GM23338 (cell line): ENCODE data around the gene ENDOV.

Experiments
- CREB1 ChIP-seq: fragments of 250-450 bp; sonication (Bioruptor Pico); IDR thresholded peaks from 2 replicates; pipeline ENCODE4 v1.5.0; 2020; ENCODE audit warnings: low read depth, mild to moderate bottlenecking, moderate library complexity
- CTCF ChIP-seq, 2 experiments: fragments of 200-600 bp in 1 of 2; sonication (generic) in 1 of 2; conservative IDR thresholded peaks; 2 replicates each; pipeline versions ENCODE4 v1.5.1 to v1.6.1; 2016 to 2017; ENCODE audit warnings: antibody characterized with exemption in 2 of 2, low read depth in 2 of 2, mild to moderate bottlenecking in 2 of 2, moderate library complexity in 1 of 2
- ETS1 ChIP-seq: IDR thresholded peaks from 2 replicates; pipeline ENCODE4 v1.6.1; 2016; ENCODE audit warnings: antibody characterized with exemption
- EZH2 ChIP-seq: fragments of 200-600 bp; sonication (generic); IDR thresholded peaks from one replicate; pipeline ENCODE4 v1.8.0; 2017; ENCODE audit warnings: antibody characterized with exemption, mild to moderate bottlenecking, low read depth; ENCODE audit not compliant: unreplicated experiment
- EZH2phosphoT487 ChIP-seq: fragments of 200-600 bp; sonication (generic); IDR thresholded peaks from one replicate; pipeline ENCODE4 v1.8.1; 2018; ENCODE audit warnings: antibody characterized with exemption; ENCODE audit not compliant: unreplicated experiment
- NANOG ChIP-seq: IDR thresholded peaks from 2 replicates; pipeline ENCODE4 v1.6.1; 2016; ENCODE audit warnings: antibody characterized with exemption, borderline replicate concordance
- POLR2AphosphoS5 ChIP-seq: IDR thresholded peaks from 2 replicates; pipeline ENCODE4 v1.6.1; 2016; ENCODE audit warnings: antibody characterized with exemption, low read depth
- REST ChIP-seq: IDR thresholded peaks from one replicate; pipeline ENCODE4 v1.6.1; 2018; ENCODE audit warnings: antibody characterized with exemption; ENCODE audit not compliant: unreplicated experiment
- STAT1 ChIP-seq: IDR thresholded peaks from one replicate; pipeline ENCODE4 v1.6.1; 2016; ENCODE audit warnings: antibody characterized with exemption; ENCODE audit not compliant: unreplicated experiment
- ZNF462 ChIP-seq: fragments of 250-450 bp; sonication (Bioruptor Pico); IDR thresholded peaks from 2 replicates; pipeline ENCODE4 v1.5.0; 2020; ENCODE audit warnings: mild to moderate bottlenecking, moderate library complexity

- TF ChIP-seq CTCF (conservative IDR thresholded peaks at IDR 0.05; ENCODE audit: low read depth in 2 of 2) = peak; percentile 23 to 54; a peak in 3 of 4 replicates
- no peak for TF ChIP-seq POLR2AphosphoS5
- TF ChIP-seq REST = no peak
- TF ChIP-seq EZH2 = peak; percentile 66
- no peak for TF ChIP-seq ETS1
- TF ChIP-seq CREB1 (CRISPR knock-in tag) = no peak
- TF ChIP-seq EZH2phosphoT487 = no peak
- no peak for TF ChIP-seq ZNF462 (CRISPR knock-in tag)
- TF ChIP-seq STAT1 = no peak
- no peak for TF ChIP-seq NANOG
These were observed 62.9 kb downstream of the ENDOV start for GRCh38 chr17:80477647-80478478.
